Adrenal gland (tissue), 5 donors: ENCODE data around the gene GTSE1.

Source experiments
- POLR2A ChIP-seq, 2 donors: fragments of 450-650 bp; IDR thresholded peaks; one replicate each; pipeline ENCODE4 v1.6.1; 2017; ENCODE audit warnings: antibody characterized with exemption in 2 of 2, mild to moderate bottlenecking in 2 of 2, moderate library complexity in 1 of 2
- TF ChIP-seq, protein P1 (sequence below), 6 experiments: fragments of 450-650 bp in 4 of 6; fragments of 200-600 bp in 2 of 6; sonication (generic) in 1 of 6; IDR thresholded peaks; 1 replicate in 5 of 6; 2 replicates in 1 of 6; pipeline versions ENCODE4 v1.5.1 to v1.8.0; 2016 to 2021; ENCODE audit warnings: antibody characterized with exemption in 6 of 6, mild to moderate bottlenecking in 2 of 6, moderate library complexity in 1 of 6
- donor health status: DM: no; HTN: no; CAD: no.

DNA sequence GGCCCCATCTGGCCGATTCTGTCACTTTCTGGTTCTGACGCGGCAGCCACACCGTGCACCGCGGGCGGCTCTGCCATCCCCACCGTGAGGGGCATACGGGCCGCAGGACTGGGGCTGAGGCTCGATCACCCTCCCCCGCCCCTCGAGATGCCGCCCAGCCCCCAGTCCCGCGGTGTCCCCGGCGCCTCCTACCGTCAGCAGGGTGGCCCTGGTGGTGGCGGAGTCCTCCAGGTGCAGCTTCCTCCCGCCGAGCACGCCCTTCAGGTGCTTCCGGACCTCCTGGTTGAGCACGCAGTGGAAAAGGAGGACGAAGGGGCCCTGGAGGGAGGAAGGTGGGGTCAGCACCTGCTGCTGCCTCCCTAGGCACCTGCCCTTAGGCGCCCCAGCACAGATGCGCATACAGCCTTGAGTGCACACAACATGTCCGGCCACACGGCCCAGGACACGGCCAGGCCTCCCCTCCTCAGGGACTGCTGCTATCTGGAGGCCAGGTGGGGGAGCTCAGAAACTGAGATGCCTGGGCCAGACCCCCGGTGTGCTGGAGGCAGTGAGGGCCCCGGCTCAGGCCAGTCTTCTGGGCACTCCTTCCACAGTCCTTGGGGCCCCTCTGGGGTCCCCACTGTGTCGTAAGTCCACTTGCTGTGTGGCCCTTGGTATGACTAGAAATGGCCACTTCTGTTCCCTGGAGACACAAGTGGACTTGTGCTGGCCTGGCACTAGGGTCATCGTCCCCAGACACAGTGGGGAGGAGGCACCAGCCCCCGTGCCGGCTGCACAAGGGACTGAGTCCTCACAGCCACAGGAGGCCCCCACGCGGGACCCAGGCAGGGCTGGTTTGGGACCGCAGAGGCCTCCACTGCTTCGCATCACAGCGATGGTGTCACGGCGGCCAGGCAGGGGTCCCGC lies 70.4 kb downstream of the GTSE1 start:
- TF ChIP-seq, protein P1, sequence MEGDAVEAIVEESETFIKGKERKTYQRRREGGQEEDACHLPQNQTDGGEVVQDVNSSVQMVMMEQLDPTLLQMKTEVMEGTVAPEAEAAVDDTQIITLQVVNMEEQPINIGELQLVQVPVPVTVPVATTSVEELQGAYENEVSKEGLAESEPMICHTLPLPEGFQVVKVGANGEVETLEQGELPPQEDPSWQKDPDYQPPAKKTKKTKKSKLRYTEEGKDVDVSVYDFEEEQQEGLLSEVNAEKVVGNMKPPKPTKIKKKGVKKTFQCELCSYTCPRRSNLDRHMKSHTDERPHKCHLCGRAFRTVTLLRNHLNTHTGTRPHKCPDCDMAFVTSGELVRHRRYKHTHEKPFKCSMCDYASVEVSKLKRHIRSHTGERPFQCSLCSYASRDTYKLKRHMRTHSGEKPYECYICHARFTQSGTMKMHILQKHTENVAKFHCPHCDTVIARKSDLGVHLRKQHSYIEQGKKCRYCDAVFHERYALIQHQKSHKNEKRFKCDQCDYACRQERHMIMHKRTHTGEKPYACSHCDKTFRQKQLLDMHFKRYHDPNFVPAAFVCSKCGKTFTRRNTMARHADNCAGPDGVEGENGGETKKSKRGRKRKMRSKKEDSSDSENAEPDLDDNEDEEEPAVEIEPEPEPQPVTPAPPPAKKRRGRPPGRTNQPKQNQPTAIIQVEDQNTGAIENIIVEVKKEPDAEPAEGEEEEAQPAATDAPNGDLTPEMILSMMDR (IDR thresholded peaks at IDR 0.05), result no peak
- no peak for TF ChIP-seq POLR2A (IDR thresholded peaks at IDR 0.05)
